GM19467 (cell line): ENCODE data around the gene ACTN4.

Source experiments
- ATAC-seq: cut with Tn5 transposase; IDR thresholded peaks from one replicate; pipeline ENCODE4 v1.9.1; 2021; ENCODE audit warnings: mild to moderate bottlenecking, moderate library complexity; ENCODE audit not compliant: unreplicated experiment

The ACTN4 gene

GRCh38 chr19:38722947-38723605 is 75.6 kb downstream of the ACTN4 start:
- ATAC-seq = no peak

DNA sequence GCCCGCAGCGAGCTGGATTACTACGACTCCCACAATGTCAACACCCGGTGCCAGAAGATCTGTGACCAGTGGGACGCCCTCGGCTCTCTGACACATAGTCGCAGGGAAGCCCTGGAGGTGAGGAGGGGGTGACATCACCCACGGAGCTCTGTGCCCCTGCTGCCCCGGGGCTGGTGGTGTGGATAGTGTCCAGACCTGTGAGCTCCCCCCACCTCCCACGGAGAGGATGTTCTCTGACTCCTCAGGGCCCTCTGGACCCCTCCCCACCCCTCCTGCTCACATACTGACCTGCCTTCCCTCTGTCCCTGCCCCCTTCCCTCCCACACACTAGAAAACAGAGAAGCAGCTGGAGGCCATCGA is 76.1 kb downstream of the ACTN4 start:
- no peak for ATAC-seq

DNA sequence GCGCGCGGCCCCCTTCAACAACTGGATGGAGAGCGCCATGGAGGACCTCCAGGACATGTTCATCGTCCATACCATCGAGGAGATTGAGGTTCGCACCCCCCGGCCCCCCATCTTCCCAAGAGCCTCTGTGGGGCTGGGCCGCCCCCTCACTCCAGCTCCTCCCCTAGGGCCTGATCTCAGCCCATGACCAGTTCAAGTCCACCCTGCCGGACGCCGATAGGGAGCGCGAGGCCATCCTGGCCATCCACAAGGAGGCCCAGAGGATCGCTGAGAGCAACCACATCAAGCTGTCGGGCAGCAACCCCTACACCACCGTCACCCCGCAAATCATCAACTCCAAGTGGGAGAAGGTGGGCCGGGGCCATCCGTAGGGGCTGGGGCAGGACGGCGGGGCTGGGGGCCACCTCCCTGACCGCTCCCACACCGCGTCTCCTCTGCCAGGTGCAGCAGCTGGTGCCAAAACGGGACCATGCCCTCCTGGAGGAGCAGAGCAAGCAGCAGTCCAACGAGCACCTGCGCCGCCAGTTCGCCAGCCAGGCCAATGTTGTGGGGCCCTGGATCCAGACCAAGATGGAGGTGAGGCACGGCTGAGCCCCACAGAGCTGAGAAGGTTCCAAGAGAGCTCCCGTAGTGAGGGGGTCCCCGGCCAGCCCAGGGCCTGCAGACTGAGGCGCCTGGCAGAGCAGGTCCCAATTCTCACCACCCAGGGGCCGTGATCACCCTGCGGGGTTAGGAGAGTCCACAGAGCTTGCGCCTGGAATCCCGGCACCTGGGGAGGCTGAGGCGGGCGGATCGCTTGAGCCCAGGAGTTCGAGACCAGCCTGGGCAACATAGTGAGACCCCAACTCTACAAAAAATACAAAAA is 76.8 kb downstream of the ACTN4 start:
- no peak for ATAC-seq

GRCh38 chr19:38725469-38726283 is 78.2 kb downstream of the ACTN4 start:
- no peak for ATAC-seq

DNA sequence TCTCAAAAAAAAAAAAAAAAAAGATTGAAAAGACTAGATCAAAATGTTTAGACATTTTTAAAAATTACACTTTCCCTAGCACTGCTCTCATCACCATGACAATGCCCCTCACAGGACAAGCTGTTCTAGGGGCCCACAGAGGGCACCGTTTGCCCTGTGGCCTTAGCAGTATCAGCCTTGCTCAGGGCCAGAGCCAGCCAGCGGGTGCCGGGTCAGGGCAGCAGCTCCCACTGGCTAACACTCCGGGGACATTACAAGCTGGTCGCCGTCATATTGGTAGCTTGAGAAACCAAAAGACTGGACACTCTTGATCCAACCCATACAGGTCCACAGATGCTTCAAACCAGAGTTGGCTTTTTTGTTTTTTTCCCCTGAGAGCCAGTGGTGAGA is 78.8 kb downstream of the ACTN4 start:
- no peak for ATAC-seq

DNA sequence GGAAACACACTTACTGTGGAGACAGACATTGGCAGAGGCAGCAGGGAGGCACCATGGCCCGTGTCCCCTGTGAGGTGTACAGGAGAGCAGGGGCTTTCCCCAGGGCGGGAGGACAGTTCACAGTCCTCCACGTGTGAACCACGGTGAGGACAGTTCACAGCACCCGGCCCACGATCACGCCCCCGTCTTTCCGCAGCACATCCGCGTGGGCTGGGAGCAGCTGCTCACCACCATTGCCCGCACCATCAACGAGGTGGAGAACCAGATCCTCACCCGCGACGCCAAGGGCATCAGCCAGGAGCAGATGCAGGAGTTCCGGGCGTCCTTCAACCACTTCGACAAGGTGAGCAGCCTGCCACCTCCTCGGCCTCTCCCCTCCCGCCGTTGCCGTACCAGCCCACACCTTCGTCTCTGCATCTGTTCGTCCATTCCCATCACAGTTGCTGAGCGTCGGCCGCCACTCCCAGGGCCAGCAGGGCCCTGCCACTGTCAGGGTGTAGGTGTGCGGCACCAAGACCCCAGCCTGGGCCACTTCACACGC is 79.4 kb downstream of the ACTN4 start:
- ATAC-seq = no peak

GRCh38 chr19:38727306-38727867 is 79.9 kb downstream of the ACTN4 start:
- no peak for ATAC-seq

GRCh38 chr19:38727868-38728660 is 80.6 kb downstream of the ACTN4 start:
- ATAC-seq = no peak

DNA sequence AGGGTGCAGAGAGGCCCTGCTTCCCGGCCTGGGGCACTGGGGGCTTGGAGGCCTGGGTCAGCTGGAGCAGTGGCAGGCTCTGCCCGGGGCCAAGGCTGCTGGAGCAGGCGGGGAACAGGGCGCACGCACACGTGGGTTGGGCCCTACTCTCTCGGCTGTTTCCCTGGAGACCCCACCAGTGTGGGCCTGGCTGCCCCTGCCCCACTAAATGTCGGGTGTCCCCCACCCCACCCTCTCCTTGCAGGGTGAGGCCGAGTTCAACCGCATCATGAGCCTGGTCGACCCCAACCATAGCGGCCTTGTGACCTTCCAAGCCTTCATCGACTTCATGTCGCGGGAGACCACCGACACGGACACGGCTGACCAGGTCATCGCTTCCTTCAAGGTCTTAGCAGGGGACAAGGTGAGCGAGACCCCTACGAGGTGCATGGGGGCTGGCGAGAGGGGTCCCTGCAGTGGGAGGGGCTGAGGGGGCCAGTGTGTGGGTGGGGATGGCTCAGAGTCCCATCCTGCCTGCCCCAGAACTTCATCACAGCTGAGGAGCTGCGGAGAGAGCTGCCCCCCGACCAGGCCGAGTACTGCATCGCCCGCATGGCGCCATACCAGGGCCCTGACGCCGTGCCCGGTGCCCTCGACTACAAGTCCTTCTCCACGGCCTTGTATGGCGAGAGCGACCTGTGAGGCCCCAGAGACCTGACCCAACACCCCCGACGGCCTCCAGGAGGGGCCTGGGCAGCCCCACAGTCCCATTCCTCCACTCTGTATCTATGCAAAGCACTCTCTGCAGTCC is 81.5 kb downstream of the ACTN4 start:
- ATAC-seq = no peak

DNA sequence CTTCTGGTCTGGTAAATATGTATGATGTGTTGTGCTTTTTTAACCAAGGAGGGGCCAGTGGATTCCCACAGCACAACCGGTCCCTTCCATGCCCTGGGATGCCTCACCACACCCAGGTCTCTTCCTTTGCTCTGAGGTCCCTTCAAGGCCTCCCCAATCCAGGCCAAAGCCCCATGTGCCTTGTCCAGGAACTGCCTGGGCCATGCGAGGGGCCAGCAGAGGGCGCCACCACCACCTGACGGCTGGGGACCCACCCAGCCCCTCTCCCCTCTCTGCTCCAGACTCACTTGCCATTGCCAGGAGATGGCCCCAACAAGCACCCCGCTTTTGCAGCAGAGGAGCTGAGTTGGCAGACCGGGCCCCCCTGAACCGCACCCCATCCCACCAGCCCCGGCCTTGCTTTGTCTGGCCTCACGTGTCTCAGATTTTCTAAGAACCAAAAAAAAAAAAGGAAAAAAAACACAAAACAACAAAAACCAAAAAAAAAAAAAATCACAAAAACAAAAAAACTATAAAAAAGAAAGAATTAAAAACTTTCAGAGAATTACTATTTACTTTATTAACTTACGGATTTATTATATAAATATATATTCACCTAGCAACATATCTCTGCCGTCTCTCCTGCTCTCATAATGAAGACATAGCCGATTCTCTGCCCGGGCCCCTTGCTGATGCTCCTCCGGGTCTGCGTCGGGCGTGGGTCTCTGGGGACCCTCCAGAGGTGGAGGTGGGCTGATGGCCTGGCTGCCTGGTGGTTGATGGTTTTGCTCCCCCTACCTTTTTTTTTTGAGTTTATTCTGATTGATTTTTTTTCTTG is 82.4 kb downstream of the ACTN4 start:
- ATAC-seq = no peak

DNA sequence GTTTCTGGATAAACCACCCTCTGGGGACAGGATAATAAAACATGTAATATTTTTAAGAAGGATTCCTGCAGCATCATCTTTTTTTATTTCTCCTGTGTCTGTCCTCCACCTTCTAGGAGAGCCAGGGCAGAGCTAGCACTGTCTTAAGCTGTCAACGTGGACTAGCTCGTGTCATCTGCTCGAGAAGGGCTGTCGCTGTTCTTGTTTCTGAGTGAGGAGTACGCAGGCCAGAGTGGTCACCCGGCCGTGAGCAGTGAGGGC is 83.0 kb downstream of the ACTN4 start:
- no peak for ATAC-seq

DNA sequence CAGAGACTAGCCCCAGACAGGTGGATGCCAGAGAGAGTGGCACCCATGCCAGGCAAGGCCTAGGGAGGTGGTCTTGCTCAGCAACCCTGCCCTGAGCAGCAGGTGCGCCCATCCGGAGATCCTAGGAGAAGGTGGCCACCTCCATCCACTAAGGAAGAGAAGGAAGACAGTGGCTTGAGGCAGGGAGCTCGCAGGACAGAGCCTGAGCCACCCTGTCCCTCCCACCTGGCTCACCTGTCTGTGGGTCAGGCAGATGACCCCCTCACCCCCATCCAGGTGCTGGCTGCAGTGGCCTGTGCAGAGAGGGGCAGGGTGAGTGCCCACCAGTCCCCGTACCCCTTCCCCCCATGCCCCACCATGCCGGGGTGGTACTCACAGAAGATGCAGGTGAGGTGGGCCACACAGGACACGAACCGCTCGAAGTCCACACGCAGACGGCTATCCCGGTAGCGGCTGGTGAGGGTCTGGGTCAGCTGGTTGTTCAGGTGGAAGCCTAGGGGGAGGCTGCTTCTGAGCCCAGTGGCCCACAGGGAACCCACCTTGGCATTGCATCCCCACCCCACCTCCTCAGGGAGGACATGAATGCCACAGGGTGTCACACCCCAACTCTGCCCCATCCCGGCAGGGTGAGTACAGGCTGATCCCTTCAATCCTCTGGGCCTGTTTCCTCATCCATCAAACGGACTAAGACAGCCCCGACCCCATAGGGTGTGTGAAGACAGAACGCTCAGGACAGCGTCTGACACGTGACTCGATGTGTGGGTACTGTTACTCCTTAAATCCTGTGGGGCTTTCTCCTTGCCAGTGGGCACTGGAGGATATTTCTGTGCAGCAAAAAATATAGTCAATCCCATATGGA is 83.5 kb downstream of the ACTN4 start:
- ATAC-seq = no peak

- ATAC-seq = no peak
Observed at GRCh38 chr19:38731654-38732301, 84.3 kb downstream of the ACTN4 start.

GRCh38 chr19:38733241-38733492 is 85.7 kb downstream of the ACTN4 start:
- no peak for ATAC-seq

DNA sequence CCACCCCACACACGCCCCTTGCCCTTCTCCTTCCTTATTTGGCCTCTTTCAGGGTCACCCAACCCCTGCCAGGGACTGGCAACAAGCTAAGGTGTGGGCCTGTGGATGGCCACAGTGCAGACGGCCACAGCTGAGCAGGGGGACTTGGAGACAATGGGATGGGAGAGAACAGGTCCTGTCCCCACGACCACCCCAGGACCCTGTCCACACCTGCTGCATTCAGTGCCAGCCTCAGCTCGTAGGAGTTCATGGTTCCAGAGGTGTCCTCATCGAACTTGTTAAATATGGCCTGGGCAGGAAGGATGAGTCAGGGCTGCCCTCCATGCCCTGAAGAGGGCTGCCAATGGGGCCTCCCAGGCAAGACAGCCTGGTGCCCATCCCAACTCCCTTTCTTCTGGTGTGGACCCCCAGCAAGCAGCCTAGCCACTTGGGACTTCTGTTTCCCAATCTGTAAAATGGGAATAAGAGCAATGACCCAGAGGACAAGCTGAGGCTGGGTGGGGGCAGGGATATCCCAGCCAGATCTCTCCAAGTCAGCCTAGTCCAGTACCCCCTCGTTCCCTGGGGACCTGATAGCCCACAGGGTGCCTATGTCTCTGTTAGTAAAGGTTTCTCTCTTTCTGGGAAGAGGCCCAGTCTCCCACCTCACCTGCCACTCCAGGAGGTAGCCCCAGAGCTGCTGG is 86.2 kb downstream of the ACTN4 start:
- no peak for ATAC-seq

DNA sequence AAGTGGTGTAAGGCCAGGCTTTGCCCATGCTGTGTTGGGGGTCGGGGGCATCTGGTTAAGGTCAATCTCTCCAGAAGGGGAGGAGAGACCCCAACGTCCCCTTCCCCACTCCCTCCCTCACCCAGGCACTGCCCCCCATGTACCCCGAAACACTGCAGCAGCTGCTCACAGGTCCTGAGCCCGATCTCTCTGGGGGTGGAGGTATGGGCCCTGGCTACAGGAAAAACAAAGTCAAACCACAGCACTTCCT is 86.7 kb downstream of the ACTN4 start:
- ATAC-seq = no peak

GRCh38 chr19:38734426-38735256 is 87.2 kb downstream of the ACTN4 start:
- ATAC-seq = no peak
